HUES48 (cell line): ENCODE data around the gene IARS1.

ENCODE experiments used
- H3K27ac ChIP-seq: one replicate; pipeline ENCODE4 v1.7.0; 2013; ENCODE audit warnings: low read depth, low read length, inconsistent platforms
- H3K27me3 ChIP-seq: 2 replicates; pipeline ENCODE4 v1.6.1; 2013; ENCODE audit warnings: mild to moderate bottlenecking, low read length; ENCODE audit not compliant: control insufficient read depth, insufficient read depth
- H3K36me3 ChIP-seq: 2 replicates; pipeline ENCODE4 v1.6.1; 2013; ENCODE audit warnings: low read length; ENCODE audit not compliant: control insufficient read depth, insufficient read depth
- H3K4me1 ChIP-seq: 2 replicates; pipeline ENCODE4 v1.6.1; 2013; ENCODE audit warnings: mild to moderate bottlenecking, low read length; ENCODE audit not compliant: control insufficient read depth, insufficient read depth
- H3K4me3 ChIP-seq: 2 replicates; pipeline ENCODE4 v1.5.1; 2013; ENCODE audit warnings: mild to moderate bottlenecking, low read depth, low read length
- H3K9ac ChIP-seq: 2 replicates; pipeline ENCODE4 v1.6.1; 2013; ENCODE audit warnings: mild to moderate bottlenecking, low read depth, low read length, moderate library complexity
- H3K9me3 ChIP-seq: 2 replicates; pipeline ENCODE4 v1.6.1; 2013; ENCODE audit warnings: low read length; ENCODE audit not compliant: control insufficient read depth, insufficient read depth

Gene IARS1

GRCh38 chr9:92293452-92294296 lies at the start of gene IARS1:
IARS1 (minus strand) TSS chr9:92293697; CDS start chr9:92289419, 4,278 bp downstream.
- no peaks in the 10 kb centered on the region for H3K9me3 ChIP-seq
- peaks cover 54% of the 10 kb centered on the region for H3K36me3 ChIP-seq
- peaks cover 5% of the 10 kb centered on the region for H3K4me1 ChIP-seq
- H3K9ac ChIP-seq = peak within 1 kb of the TSS; percentile 98
- H3K4me3 ChIP-seq = peak within 1 kb of the TSS; percentile 95
- H3K27me3 ChIP-seq = no peaks in the 10 kb centered on the region
- H3K27ac ChIP-seq = peak within 1 kb of the TSS; percentile 90

DNA sequence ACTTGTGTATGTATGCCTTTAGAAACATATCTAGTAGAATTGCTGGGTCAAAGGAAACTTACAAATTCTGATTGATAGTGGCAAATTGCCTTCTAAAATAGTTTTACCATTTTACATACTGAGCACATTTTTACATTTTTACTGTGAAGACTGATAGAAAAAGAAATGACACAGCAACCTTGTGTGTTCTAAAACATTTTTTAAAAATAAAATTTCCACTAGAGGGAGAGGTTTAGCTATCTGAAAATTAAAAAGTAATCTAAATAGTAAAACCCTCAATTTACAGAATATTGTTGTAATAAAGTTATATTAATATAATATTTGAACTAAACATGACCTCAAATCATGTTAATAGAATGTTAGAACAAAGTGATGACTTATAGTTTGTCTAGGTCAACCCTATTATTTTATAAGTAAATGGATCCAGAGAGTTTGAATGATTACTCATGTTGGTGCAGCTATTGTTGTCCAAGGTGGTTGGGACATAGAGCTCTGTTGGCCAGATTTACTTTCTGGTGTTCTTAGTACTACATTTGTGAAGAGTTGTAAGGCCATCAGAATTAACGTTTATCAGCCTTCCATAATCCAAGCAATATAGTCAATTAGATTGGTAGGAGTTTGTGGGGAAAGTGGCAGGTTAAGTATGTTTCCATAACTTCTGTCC lies 49.5 kb upstream of the IARS1 start:
- H3K4me3 ChIP-seq = no peak overlapping the region

GRCh38 chr9:92341578-92341977 lies 48.1 kb upstream of the IARS1 start:
- Histone ChIP-seq H3K36me3 (peaks cover 33% of the 10 kb centered on the region), H3K4me1 (no peaks in the 10 kb centered on the region), H3K27ac (no peak overlapping the region), H3K27me3 (no peaks in the 10 kb centered on the region), H3K9ac (no peak overlapping the region), H3K9me3 (no peaks in the 10 kb centered on the region; the same call in 1 of the 2 replicates), H3K4me3 (no peak overlapping the region)

More for the DNA sequence above, 49.5 kb upstream of the IARS1 start:
- no peak overlapping the region for H3K27ac ChIP-seq
- no peaks in the 10 kb centered on the region for H3K27me3 ChIP-seq
- no peaks in the 10 kb centered on the region for H3K4me1 ChIP-seq
- no peaks in the 10 kb centered on the region; the same call in 1 of the 2 replicates for H3K9me3 ChIP-seq
- no peak overlapping the region for H3K9ac ChIP-seq
- peaks cover 27% of the 10 kb centered on the region for H3K36me3 ChIP-seq

DNA sequence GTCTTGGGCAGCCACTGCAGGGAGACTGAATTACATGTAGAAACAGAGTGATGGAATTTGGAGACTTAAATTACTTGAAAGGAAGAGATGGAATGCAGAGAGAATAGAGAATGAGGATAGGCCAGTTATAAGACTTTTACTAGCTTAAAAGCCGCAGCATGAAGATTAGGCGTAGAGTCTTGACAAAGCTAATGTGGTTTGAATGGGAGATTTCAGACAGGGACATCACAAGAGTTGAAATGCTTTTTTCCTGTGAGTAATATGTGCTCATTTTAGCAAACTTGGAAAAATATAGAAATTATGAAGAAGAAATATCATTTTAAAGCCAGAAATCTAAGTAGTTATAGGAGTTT lies 39.8 kb upstream of the IARS1 start:
- Histone ChIP-seq H3K36me3 (peaks cover 22% of the 10 kb centered on the region), H3K4me1 (no peaks in the 10 kb centered on the region), H3K4me3 (no peak overlapping the region), H3K9ac (no peak overlapping the region), H3K9me3 (no peaks in the 10 kb centered on the region), H3K27ac (no peak overlapping the region), H3K27me3 (no peaks in the 10 kb centered on the region)

DNA sequence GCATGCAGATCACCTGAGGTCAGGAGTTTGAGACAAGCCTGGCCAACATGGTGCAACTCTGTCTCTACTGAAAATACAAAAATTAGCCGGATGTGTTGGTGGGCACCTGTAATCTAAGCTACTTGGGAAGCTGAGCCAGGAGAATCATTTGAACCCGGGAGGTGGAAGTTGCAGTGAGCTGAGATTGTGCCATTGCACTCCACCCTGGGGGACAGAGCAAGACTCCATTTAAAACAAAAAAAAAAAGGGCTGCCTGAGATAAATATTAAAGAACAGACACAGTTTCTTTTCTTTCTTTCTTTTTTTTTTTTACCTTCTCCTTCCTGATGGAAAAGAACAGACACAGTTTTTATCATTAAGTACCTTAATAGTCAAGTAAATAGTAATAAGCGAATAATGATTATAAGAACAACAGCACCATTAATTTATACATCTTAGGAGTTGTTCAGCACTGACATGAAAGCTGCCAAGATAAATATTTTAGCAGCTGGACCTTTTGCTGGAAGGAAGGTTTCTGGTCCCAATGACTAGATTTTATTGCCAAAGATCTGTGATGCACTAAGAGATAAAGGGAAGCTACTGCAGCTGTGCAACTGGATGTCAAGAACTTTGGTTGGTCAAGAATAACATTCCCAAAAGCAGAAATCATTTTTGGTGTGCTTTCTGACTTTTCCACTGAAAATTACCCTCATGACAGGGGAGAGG lies 39.2 kb upstream of the IARS1 start:
- Histone ChIP-seq H3K36me3 (peaks cover 18% of the 10 kb centered on the region), H3K27me3 (no peaks in the 10 kb centered on the region), H3K4me1 (no peaks in the 10 kb centered on the region), H3K27ac (no peak overlapping the region), H3K4me3 (no peak overlapping the region), H3K9me3 (no peaks in the 10 kb centered on the region), H3K9ac (no peak overlapping the region)

DNA sequence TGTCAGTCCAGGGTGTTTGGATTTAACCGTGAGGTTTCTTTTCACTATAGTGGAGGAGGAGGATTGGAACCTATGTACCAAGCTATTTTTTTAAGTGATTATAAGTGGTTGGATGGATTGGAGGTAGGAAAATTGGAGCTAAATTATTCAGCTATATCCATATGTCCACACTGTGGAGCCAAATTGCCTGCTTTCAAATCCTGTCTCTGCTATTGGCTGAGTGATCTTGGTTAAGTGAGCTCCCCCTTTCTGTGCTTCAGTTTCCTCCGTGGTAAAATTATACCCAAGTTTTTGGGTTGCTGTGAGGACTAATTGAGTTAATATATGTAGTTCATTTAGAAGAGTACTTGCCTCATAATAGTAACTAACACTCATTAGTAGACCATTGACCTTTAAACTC lies 34.7 kb upstream of the IARS1 start:
- Histone ChIP-seq H3K4me3 (no peak overlapping the region), H3K9me3 (no peaks in the 10 kb centered on the region), H3K9ac (no peak overlapping the region), H3K27ac (no peak overlapping the region), H3K27me3 (no peaks in the 10 kb centered on the region), H3K4me1 (peaks cover 19% of the 10 kb centered on the region; the same call in 1 of the 2 replicates), H3K36me3 (peaks cover 14% of the 10 kb centered on the region)

DNA sequence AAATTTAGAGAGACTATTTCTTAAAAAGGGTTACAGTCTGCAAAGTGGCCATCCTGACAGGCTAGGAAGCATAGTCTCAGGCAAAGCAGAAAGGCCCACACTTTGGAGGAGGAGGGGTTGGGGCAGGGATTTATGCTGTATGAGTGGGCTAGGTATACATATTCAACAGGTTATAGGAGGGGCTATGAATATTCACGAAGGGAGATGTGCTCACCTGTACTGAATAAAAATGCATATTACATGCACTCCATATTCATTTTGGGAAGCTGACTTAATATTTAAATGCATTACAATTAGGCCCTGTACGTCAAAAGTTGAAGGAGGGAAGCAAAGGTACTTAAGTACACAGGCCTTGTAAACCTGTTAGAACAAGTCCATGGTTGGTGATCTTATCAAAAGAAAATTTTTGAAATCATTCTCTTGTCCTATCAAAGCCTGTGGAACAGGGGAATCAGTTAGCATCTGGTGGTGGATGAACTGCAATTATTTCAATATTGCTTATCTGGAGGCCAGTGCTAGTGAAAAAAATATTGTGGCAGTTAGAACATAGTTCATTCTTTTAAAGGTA lies 33.9 kb upstream of the IARS1 start:
- Histone ChIP-seq H3K27me3 (no peaks in the 10 kb centered on the region), H3K9ac (no peak overlapping the region), H3K27ac (no peak overlapping the region), H3K36me3 (peaks cover 14% of the 10 kb centered on the region), H3K9me3 (no peaks in the 10 kb centered on the region), H3K4me1 (peaks cover 19% of the 10 kb centered on the region; the same call in 1 of the 2 replicates), H3K4me3 (0 out of 2 replicates have a peak overlapping the region, but pooled peaks have one; percentile 85)

DNA sequence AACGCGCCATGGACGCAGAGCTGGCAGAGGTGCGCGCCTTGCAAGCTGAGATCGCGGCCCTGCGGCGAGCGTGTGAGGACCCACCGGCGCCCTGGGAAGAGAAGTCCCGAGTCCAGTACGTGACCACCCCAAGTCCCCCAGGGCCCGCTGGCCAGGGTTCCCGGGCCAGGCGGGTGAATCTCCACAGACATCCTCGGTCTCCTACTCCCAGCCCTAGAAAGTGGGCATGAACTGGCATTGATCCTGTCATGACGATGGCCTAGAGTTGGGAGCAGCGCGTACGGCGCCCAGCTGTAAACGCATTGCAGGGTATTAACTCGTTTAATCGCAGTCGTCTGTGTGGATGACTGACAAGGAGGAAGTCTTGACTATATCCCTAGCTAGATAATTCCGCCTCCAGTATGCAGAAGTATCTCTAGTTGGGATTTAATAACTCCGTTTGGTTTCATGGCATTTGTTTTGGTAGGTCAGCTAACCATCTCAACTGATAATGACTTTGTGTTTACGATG lies 32.5 kb upstream of the IARS1 start:
- Histone ChIP-seq H3K4me1 (peaks cover 19% of the 10 kb centered on the region; the same call in 1 of the 2 replicates), H3K9me3 (no peaks in the 10 kb centered on the region), H3K27me3 (no peaks in the 10 kb centered on the region), H3K4me3 (peak overlapping the region; percentile 85), H3K36me3 (peaks cover 23% of the 10 kb centered on the region), H3K9ac (peak overlapping the region; percentile 96), H3K27ac (peak overlapping the region; percentile 91)

DNA sequence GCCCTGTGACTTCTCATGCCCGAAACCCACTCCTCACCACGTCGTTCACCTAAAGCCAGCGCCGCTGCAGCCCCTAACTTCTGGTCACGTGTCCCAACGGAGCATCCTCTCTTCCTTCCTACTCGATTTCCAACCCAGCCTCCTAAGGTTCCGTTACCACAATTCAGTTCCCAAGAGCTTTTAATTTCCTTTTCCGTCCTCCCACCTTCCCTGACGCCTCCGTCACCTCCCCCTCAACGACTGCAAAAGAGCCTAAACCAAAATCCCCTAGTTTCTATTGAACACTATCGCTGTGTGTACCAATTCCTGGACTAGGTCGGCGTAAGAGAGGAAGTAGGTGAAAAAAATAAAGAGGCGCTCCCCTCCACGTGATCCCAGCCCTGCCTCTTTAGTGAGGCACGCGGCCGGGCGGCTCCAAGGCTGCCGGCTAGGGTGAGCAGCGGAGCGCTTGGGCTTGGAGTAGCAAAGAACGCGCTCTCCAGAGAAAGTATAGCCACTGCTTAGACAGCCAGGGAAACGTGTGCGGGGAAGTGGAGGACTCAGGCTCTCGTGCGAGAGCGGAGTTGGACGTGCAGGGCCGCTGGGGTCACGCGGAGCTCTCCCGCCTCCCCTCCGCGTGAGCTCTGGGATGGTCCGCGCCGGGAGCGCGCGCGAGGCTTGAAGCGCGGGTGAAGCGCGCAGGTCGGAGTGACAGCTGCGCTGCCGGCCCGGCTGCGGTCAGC lies 31.9 kb upstream of the IARS1 start, which contains the start of the genes CENPP and NOL8:
CENPP (plus strand) TSS at position 685 of the 722 bp plus-strand sequence.
NOL8 (minus strand) TSS at position 82 of the 722 bp plus-strand sequence. CDS start 1,189 bp downstream, outside the sequence.
- peak within 1 kb of the TSS; percentile 96 for H3K9ac ChIP-seq
- H3K4me1 ChIP-seq = peaks cover 19% of the 10 kb centered on the region; the same call in 1 of the 2 replicates
- H3K27ac ChIP-seq = peak within 1 kb of the TSS; percentile 91
- H3K36me3 ChIP-seq = peaks cover 28% of the 10 kb centered on the region
- no peaks in the 10 kb centered on the region for H3K9me3 ChIP-seq
- H3K27me3 ChIP-seq = no peaks in the 10 kb centered on the region
- H3K4me3 ChIP-seq = peak within 1 kb of the TSS; percentile 85

DNA sequence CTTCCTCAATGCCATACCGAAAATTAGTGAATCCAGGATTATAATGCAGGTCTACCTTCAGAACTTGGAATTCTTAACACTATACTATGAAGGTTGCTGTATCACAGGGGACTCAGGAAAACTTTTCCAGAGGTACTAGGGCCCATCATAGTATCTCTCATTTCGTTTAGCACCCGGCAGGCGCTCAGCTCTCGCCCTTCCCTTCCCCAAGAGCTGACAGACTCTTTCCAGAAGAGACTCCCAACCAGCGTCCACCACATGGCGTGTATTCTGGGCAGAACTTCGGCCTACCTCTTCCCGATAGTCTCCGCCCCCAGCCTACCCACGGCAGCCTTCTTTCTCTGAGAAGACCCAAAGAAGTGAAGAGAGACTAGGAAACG lies 31.4 kb upstream of the IARS1 start:
- Histone ChIP-seq H3K27ac (peak overlapping the region; percentile 91), H3K27me3 (no peaks in the 10 kb centered on the region), H3K9ac (peak overlapping the region; percentile 96), H3K4me1 (peaks cover 19% of the 10 kb centered on the region; the same call in 1 of the 2 replicates), H3K9me3 (no peaks in the 10 kb centered on the region), H3K4me3 (peak overlapping the region; percentile 85), H3K36me3 (peaks cover 34% of the 10 kb centered on the region)
